ENCODE results near the gene GYS1. TPM values are rescaled to one million over a fixed set of nuclear protein-coding genes. Genes with fewer than 3 reads are reported as not detected.
"Not testable (repeated sequence)": the region's sequence is repeated elsewhere in the genome, so short reads cannot be mapped to it uniquely, and the experiment has no call there.

Gene GYS1
- total and polyA plus RNA-seq, 2 experiments from 2014 or later: 15.9 to 28.9 TPM

- not testable (repeated sequence) for H3K9me2 ChIP-seq (ENCODE audit: insufficient read depth); H3K36me3 Mint-ChIP-seq (ENCODE audit: low read depth); DNase-seq (ENCODE audit: low spot score); H3K36me3 ChIP-seq (ENCODE audit: insufficient read depth); ATAC-seq; H3K4me3 Mint-ChIP-seq; H3K4me2 ChIP-seq; H3K79me2 ChIP-seq (replicated peaks; ENCODE audit: insufficient read depth); H3K9me3 Mint-ChIP-seq; H3K4me1 Mint-ChIP-seq; H3K27ac ChIP-seq (ENCODE audit: low read depth); H3K4me3 ChIP-seq; H4K20me1 ChIP-seq (replicated peaks; ENCODE audit: insufficient read depth); H3F3A ChIP-seq (replicated peaks; ENCODE audit: low read depth); H3K4me1 ChIP-seq (ENCODE audit: insufficient read depth); H3K27ac Mint-ChIP-seq; H2AFZ ChIP-seq
- peaks cover 10% of the 10 kb centered on the region; the same call in 1 of the 2 replicates for H3K27me3 ChIP-seq (ENCODE audit: insufficient read depth)
- peaks cover 13% of the 10 kb centered on the region for H3K27me3 Mint-ChIP-seq (ENCODE audit: insufficient read depth, low read depth, poor library complexity)
Measured at GRCh38 chr19:49025599-49025998, 32.5 kb upstream of the GYS1 start.

GRCh38 chr19:49025088-49025487 lies 32.0 kb upstream of the GYS1 start:
- not testable (repeated sequence) for H4K20me1 ChIP-seq (replicated peaks; ENCODE audit: insufficient read depth); H3K27ac Mint-ChIP-seq; H3K27ac ChIP-seq (ENCODE audit: low read depth); H3K9me2 ChIP-seq (ENCODE audit: insufficient read depth); ATAC-seq; H3K4me3 Mint-ChIP-seq; H3K9me3 Mint-ChIP-seq; H2AFZ ChIP-seq; H3K36me3 ChIP-seq (ENCODE audit: insufficient read depth); H3K4me2 ChIP-seq; H3K36me3 Mint-ChIP-seq (ENCODE audit: low read depth); H3K4me3 ChIP-seq; H3F3A ChIP-seq (replicated peaks; ENCODE audit: low read depth); H3K79me2 ChIP-seq (replicated peaks; ENCODE audit: insufficient read depth); DNase-seq (ENCODE audit: low spot score)
- Mint-ChIP-seq H3K4me1 (peaks cover 10% of the 10 kb centered on the region), H3K27me3 (ENCODE audit: insufficient read depth, low read depth, poor library complexity) (peaks cover 14% of the 10 kb centered on the region)
- Histone ChIP-seq H3K27me3 (ENCODE audit: insufficient read depth) (peaks cover 15% of the 10 kb centered on the region; the same call in 1 of the 2 replicates), H3K4me1 (ENCODE audit: insufficient read depth) (peaks cover 11% of the 10 kb centered on the region; the same call in 1 of the 2 replicates)

- H3K4me3 ChIP-seq; H4K20me1 ChIP-seq (replicated peaks; ENCODE audit: insufficient read depth); H3K9me2 ChIP-seq (ENCODE audit: insufficient read depth); H3K4me2 ChIP-seq; ATAC-seq; H3K9me3 Mint-ChIP-seq; H3K79me2 ChIP-seq (replicated peaks; ENCODE audit: insufficient read depth); H3K27ac Mint-ChIP-seq; DNase-seq (ENCODE audit: low spot score); H3K36me3 ChIP-seq (ENCODE audit: insufficient read depth); H3F3A ChIP-seq (replicated peaks; ENCODE audit: low read depth); H2AFZ ChIP-seq; H3K27ac ChIP-seq (ENCODE audit: low read depth); H3K4me3 Mint-ChIP-seq; H3K36me3 Mint-ChIP-seq (ENCODE audit: low read depth): not testable (repeated sequence)
- peaks cover 14% of the 10 kb centered on the region for H3K4me1 Mint-ChIP-seq
- H3K27me3 Mint-ChIP-seq (ENCODE audit: insufficient read depth, low read depth, poor library complexity): peaks cover 11% of the 10 kb centered on the region
- Histone ChIP-seq H3K4me1 (ENCODE audit: insufficient read depth) (peaks cover 16% of the 10 kb centered on the region; the same call in 1 of the 2 replicates), H3K27me3 (ENCODE audit: insufficient read depth) (peaks cover 23% of the 10 kb centered on the region)
Measured at GRCh38 chr19:49024233-49024632, 31.1 kb upstream of the GYS1 start, which contains the start of gene CGB3. TSS of gene CGB3 (minus strand) at chr19:49024333. CDS start at chr19:49023971, 362 bp downstream.

GRCh38 chr19:49022116-49022515 lies 29.0 kb upstream of the GYS1 start:
- Histone ChIP-seq H3K36me3 (ENCODE audit: insufficient read depth) (no peaks in the 10 kb centered on the region), H3K4me1 (ENCODE audit: insufficient read depth) (peaks cover 19% of the 10 kb centered on the region; the same call in 1 of the 2 replicates), H3K9me2 (ENCODE audit: insufficient read depth) (no peaks in the 10 kb centered on the region), H3K4me2 (no peak overlapping the region), H4K20me1 (replicated peaks; ENCODE audit: insufficient read depth) (no peaks in the 10 kb centered on the region), H3K27ac (ENCODE audit: low read depth) (no peak overlapping the region), H3K79me2 (replicated peaks; ENCODE audit: insufficient read depth) (no peaks in the 10 kb centered on the region), H3K27me3 (ENCODE audit: insufficient read depth) (peaks cover 35% of the 10 kb centered on the region), H3F3A (replicated peaks; ENCODE audit: low read depth) (0 out of 2 replicates have a peak, but pooled peaks cover 3% of the 10 kb centered on the region), H2AFZ (no peak overlapping the region), H3K4me3 (no peak overlapping the region)
- no peaks in the 10 kb centered on the region for H3K36me3 Mint-ChIP-seq (ENCODE audit: low read depth)
- peaks cover 24% of the 10 kb centered on the region for H3K27me3 Mint-ChIP-seq (ENCODE audit: insufficient read depth, low read depth, poor library complexity)
- no peak overlapping the region for H3K4me3 Mint-ChIP-seq
- H3K27ac Mint-ChIP-seq: no peak overlapping the region
- peaks cover 22% of the 10 kb centered on the region for H3K4me1 Mint-ChIP-seq
- ATAC-seq (no peak), DNase-seq (ENCODE audit: low spot score) (no peak)
- peaks cover 3% of the 10 kb centered on the region; the same call in 1 of the 3 replicates for H3K9me3 Mint-ChIP-seq
- TF ChIP-seq JUNB (IDR thresholded peaks at IDR 0.05; ENCODE audit: unreplicated experiment): no peak
- no peak for TF ChIP-seq CREB1 (CRISPR knock-in tag; IDR thresholded peaks at IDR 0.05; ENCODE audit: low read depth)
- TF ChIP-seq REST (IDR thresholded peaks at IDR 0.05; ENCODE audit: unreplicated experiment): no peak
- no peak for TF ChIP-seq CTCF (conservative IDR thresholded peaks at IDR 0.05; ENCODE audit: low read depth in 2 of 2)
- no peak for TF ChIP-seq ZNF331 (CRISPR knock-in tag; IDR thresholded peaks at IDR 0.05; ENCODE audit: low read depth)
- no peak for TF ChIP-seq ZNF114 (CRISPR knock-in tag; IDR thresholded peaks at IDR 0.05)
- TF ChIP-seq EZH2phosphoT487 (IDR thresholded peaks at IDR 0.05; ENCODE audit: unreplicated experiment): no peak
- TF ChIP-seq EZH2 (IDR thresholded peaks at IDR 0.05; ENCODE audit: low read depth, unreplicated experiment): no peak
